ENCODE data around the gene FGFR4.

- TF ChIP-seq CTCF (IDR thresholded peaks at IDR 0.05): no peak
- no peak for TF ChIP-seq POLR2A (IDR thresholded peaks at IDR 0.05)
Measured at GRCh38 chr5:177089825-177090641, 3.3 kb downstream of the FGFR4 start.

Data from testis (tissue), 2 donors.